Mammary epithelial cell (primary cell): ENCODE data around the gene LIMS2.

ENCODE experiments used
- EZH2 ChIP-seq: IDR thresholded peaks from 2 replicates; pipeline ENCODE4 v1.6.1; 2012; ENCODE audit warnings: low read length, inconsistent platforms, borderline replicate concordance
- TF ChIP-seq, protein P1 (sequence below), 2 donors: IDR thresholded peaks in 1 of 2; conservative IDR thresholded peaks in 1 of 2; 2 replicates each; pipeline ENCODE4 v1.5.1; 2011 to 2012; ENCODE audit warnings: inconsistent platforms in 2 of 2, low read length in 2 of 2, mild to moderate bottlenecking in 2 of 2, control low read depth in 1 of 2, low read depth in 1 of 2; ENCODE audit not compliant: insufficient read depth in 1 of 2; ENCODE audit errors: extremely low read depth in 1 of 2

DNA sequence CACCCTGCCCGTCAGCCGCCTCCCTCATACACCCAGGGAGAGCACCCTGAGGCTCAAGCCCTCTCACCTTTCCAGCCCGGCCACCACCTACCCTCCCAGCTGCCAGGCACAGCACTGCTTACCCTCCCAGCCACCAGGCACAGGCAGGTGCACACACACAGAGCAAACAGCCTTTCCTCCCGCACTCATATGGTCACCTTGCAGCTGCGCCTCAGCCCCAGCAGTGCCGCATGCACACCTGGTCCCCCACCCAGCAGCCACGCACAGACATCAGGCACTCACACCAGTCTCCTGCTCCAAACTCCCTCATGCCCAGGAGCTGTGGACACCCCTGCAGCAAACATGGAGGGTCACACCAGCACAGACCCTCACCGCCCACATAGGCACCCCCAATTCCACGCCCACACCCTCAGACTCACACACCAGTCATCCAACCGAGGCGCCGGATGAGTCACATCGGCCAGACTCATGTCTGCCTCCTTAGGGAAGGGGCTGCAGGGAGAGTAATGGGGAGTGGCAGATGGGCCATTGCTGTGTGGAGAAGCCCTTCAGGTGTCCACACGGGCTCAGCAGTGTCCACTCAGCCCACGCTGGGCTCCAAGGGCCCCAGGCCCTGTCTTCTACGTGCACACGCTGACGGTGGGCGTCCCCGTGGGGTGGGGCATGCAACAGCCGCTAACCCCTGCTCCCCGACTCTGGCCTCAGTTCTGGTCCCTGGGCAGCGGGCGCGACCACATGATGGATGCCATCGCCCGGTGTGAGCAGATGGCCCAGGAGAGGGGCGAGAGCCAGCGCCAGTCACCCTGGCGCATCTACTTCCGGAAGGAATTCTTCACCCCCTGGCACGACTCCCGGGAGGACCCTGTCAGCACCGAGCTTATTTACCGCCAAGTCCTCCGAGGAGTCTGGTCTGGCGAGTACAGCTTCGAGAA is 51.7 kb downstream of the LIMS2 start:
- TF ChIP-seq, protein P1, sequence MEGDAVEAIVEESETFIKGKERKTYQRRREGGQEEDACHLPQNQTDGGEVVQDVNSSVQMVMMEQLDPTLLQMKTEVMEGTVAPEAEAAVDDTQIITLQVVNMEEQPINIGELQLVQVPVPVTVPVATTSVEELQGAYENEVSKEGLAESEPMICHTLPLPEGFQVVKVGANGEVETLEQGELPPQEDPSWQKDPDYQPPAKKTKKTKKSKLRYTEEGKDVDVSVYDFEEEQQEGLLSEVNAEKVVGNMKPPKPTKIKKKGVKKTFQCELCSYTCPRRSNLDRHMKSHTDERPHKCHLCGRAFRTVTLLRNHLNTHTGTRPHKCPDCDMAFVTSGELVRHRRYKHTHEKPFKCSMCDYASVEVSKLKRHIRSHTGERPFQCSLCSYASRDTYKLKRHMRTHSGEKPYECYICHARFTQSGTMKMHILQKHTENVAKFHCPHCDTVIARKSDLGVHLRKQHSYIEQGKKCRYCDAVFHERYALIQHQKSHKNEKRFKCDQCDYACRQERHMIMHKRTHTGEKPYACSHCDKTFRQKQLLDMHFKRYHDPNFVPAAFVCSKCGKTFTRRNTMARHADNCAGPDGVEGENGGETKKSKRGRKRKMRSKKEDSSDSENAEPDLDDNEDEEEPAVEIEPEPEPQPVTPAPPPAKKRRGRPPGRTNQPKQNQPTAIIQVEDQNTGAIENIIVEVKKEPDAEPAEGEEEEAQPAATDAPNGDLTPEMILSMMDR (conservative IDR thresholded peaks at IDR 0.05 in 1 of 2, IDR thresholded peaks at IDR 0.05 in 1 of 2; ENCODE audit: extremely low read depth in 1 of 2, insufficient read depth in 1 of 2, low read depth in 1 of 2, low read length in 2 of 2): no peak
- no peak for TF ChIP-seq EZH2
